Panc1 (cell line): ENCODE results near the gene ZNF672. TPM values are rescaled to one million over a fixed set of nuclear protein-coding genes. Genes with fewer than 3 reads are reported as not detected.

Experiments used
- ATAC-seq: fragments of 200-7000 bp; cut with Tn5 transposase; 2 replicates; pipeline ENCODE4 v1.9.1; 2020; ENCODE audit warnings: mild to moderate bottlenecking, moderate library complexity
- BruUV-seq: library from RNA; stranded (reverse); fragments of 400-500 nt; replicated peaks from 2 replicates; lab custom pipeline; 2021; lab: Mats Ljungman, UMichigan
- CTCF ChIA-PET: fragments of 300-600 bp; sonication (Branson Sonifier 250); formaldehyde crosslinking; loops from one replicate; lab custom pipeline; 2022; ENCODE audit warnings: antibody characterized with exemption; lab: Charles Lee
- POLR2A ChIA-PET: fragments of 300-600 bp; sonication (Branson Sonifier 250); formaldehyde crosslinking; loops from one replicate; lab custom pipeline; 2022; ENCODE audit warnings: antibody characterized with exemption; lab: Charles Lee
- DNase-seq: peaks from one replicate; pipeline ENCODE4 v3.0.0-alpha.2; 2010; ENCODE audit warnings: low read depth, low spot score
- H3K27ac ChIP-seq: 2 replicates; pipeline ENCODE4 v1.5.1; 2011; ENCODE audit warnings: mild to moderate bottlenecking, low read length, inconsistent platforms
- H3K27me3 ChIP-seq: fragments of 200-500 bp; sonication (Bioruptor generic); 2 replicates; pipeline ENCODE4 v1.6.0; 2014; ENCODE audit warnings: low read length, inconsistent platforms; ENCODE audit not compliant: control insufficient read depth, insufficient read depth
- H3K36me3 ChIP-seq: fragments of 200-500 bp; sonication (Bioruptor generic); 2 replicates; pipeline ENCODE4 v1.5.1; 2014; ENCODE audit warnings: inconsistent platforms, mild to moderate bottlenecking, low read length, moderate library complexity; ENCODE audit not compliant: control insufficient read depth, insufficient read depth
- H3K4me1 ChIP-seq: 2 replicates; pipeline ENCODE4 v1.5.1; 2011; ENCODE audit warnings: inconsistent platforms, mild to moderate bottlenecking, low read length, moderate library complexity; ENCODE audit not compliant: control insufficient read depth, insufficient read depth
- H3K4me3 ChIP-seq, 2 experiments: 2 replicates each; pipeline ENCODE4 v1.5.1; 2011 to 2012; ENCODE audit warnings: low read depth in 2 of 2, low read length in 2 of 2, mild to moderate bottlenecking in 2 of 2, inconsistent platforms in 1 of 2, moderate library complexity in 1 of 2
- H3K9me3 ChIP-seq: fragments of 200-500 bp; sonication (Bioruptor generic); 2 replicates; pipeline ENCODE4 v1.5.1; 2014; ENCODE audit warnings: low read depth, mild to moderate bottlenecking, inconsistent platforms, low read length, moderate library complexity; ENCODE audit not compliant: control insufficient read depth, insufficient read depth
- CTCF ChIP-seq: fragments of 450-650 bp; IDR thresholded peaks from 2 replicates; pipeline ENCODE4 v1.5.1; 2017; ENCODE audit warnings: mild to moderate bottlenecking
- POLR2AphosphoS5 ChIP-seq: IDR thresholded peaks from 2 replicates; pipeline ENCODE4 v1.6.1; 2012; ENCODE audit warnings: mild to moderate bottlenecking, low read depth, low read length, moderate library complexity
- REST ChIP-seq, 2 experiments: IDR thresholded peaks; 2 replicates each; pipeline ENCODE4 v1.6.1; 2011 to 2012; ENCODE audit warnings: low read depth in 2 of 2, control low read depth in 1 of 2, low read length in 1 of 2, mild to moderate bottlenecking in 1 of 2, moderate library complexity in 1 of 2; ENCODE audit not compliant: insufficient read depth in 1 of 2
- SIN3A ChIP-seq: IDR thresholded peaks from 2 replicates; pipeline ENCODE4 v1.6.1; 2012; ENCODE audit warnings: low read depth, mild to moderate bottlenecking, low read length, moderate library complexity, borderline replicate concordance; ENCODE audit not compliant: insufficient read depth
- TCF7L2 ChIP-seq: IDR thresholded peaks from 2 replicates; pipeline ENCODE4 v1.6.1; 2011; ENCODE audit warnings: mild to moderate bottlenecking, low read depth, low read length, inconsistent platforms
- in situ Hi-C: cut with HindIII; loops from 2 replicates; pipeline ENCODE4 v1.10.0; 2016; ENCODE audit warnings: low sequenced_read_pairs, low pct_unique_long_range_greater_than_20kb
- intact Hi-C: fragments of 100-400 bp; cut with micrococcal nuclease; formaldehyde crosslinking; loops from one replicate; pipeline ENCODE4 v1.10.0; 2022; ENCODE audit not compliant: unreplicated experiment
- total RNA-seq: library from RNA; stranded (reverse); gene quantifications from one replicate; pipeline ENCODE4 v1.2.1, GENCODE V29; 2021; ENCODE audit not compliant: unreplicated experiment

Gene ZNF672
- total RNA-seq, 1 experiment from 2014 or later = 36.2 TPM

- intact Hi-C loops (no loop called here), in situ Hi-C loops (no loop called here)
- no peak for TF ChIP-seq REST (IDR thresholded peaks at IDR 0.05; ENCODE audit: insufficient read depth in 1 of 2, low read depth in 2 of 2, low read length in 1 of 2)
- TF ChIP-seq SIN3A = no peak
- no peak for TF ChIP-seq TCF7L2
- no peak; the same call in 1 of the 2 replicates for TF ChIP-seq POLR2AphosphoS5
- TF ChIP-seq CTCF = no peak
- POLR2A ChIA-PET = no interaction called here
- DNase-seq (no peak), ATAC-seq (no peak)
- BruUV-seq = no TSS peak
- Histone ChIP-seq H3K36me3 (peaks cover 7% of the 10 kb centered on the region; the same call in 1 of the 2 replicates), H3K27me3 (no peaks in the 10 kb centered on the region), H3K4me3 (no peak overlapping the region), H3K27ac (no peak overlapping the region), H3K4me1 (peaks cover 4% of the 10 kb centered on the region; the same call in 1 of the 2 replicates), H3K9me3 (no peaks in the 10 kb centered on the region)
- CTCF ChIA-PET = no interaction called here
Measured at GRCh38 chr1:248850536-248851251, 12.7 kb downstream of the ZNF672 start.

- 0 out of 2 replicates have a peak, but pooled peaks have one; percentile 3 for ATAC-seq
- no peak for DNase-seq
- intact Hi-C loops (no loop called here), in situ Hi-C loops (no loop called here)
- no peak overlapping the region for H3K27ac ChIP-seq
- peaks cover 4% of the 10 kb centered on the region; the same call in 1 of the 2 replicates for H3K4me1 ChIP-seq
- no peak for TF ChIP-seq REST (IDR thresholded peaks at IDR 0.05; ENCODE audit: insufficient read depth in 1 of 2, low read depth in 2 of 2, low read length in 1 of 2)
- TF ChIP-seq CTCF = no peak
- no peak for TF ChIP-seq POLR2AphosphoS5
- TF ChIP-seq SIN3A = no peak
- TF ChIP-seq TCF7L2 = no peak
- ChIA-PET CTCF (no interaction called here), POLR2A (no interaction called here)
- H3K27me3 ChIP-seq = no peaks in the 10 kb centered on the region
- H3K4me3 ChIP-seq = no peak overlapping the region
- H3K36me3 ChIP-seq = peaks cover 4% of the 10 kb centered on the region; the same call in 1 of the 2 replicates
- no TSS peak for BruUV-seq
- H3K9me3 ChIP-seq = no peaks in the 10 kb centered on the region
Measured at GRCh38 chr1:248851390-248851789, 13.4 kb downstream of the ZNF672 start.
